Measurements from ENCODE around the gene ROR2.

Gene ROR2

GRCh38 chr9:91935805-91936514, 14.1 kb downstream of the ROR2 start:
- in situ Hi-C loops (cut with MboI; ENCODE audit: low pct_unique_long_range_greater_than_20kb, low sequenced_read_pairs, unreplicated experiment) = no loop called here
- TF ChIP-seq CTCF (IDR thresholded peaks at IDR 0.05; ENCODE audit: extremely low read depth, insufficient read depth, missing control alignments) = no peak
- DNase-seq (ENCODE audit: low spot score) = no peak

GRCh38 chr9:91935066-91935749, 14.8 kb downstream of the ROR2 start:
- DNase-seq (ENCODE audit: low spot score) = no peak
- TF ChIP-seq CTCF (IDR thresholded peaks at IDR 0.05; ENCODE audit: extremely low read depth, insufficient read depth, missing control alignments) = no peak
- in situ Hi-C loops (cut with MboI; ENCODE audit: low pct_unique_long_range_greater_than_20kb, low sequenced_read_pairs, unreplicated experiment) = no loop called here

GRCh38 chr9:91934654-91935053, 15.4 kb downstream of the ROR2 start:
- TF ChIP-seq CTCF (IDR thresholded peaks at IDR 0.05; ENCODE audit: extremely low read depth, insufficient read depth, missing control alignments) = no peak

GRCh38 chr9:91933556-91934352, 16.3 kb downstream of the ROR2 start:
- no peak for DNase-seq (ENCODE audit: low spot score)
- no peak for TF ChIP-seq CTCF (IDR thresholded peaks at IDR 0.05; ENCODE audit: extremely low read depth, insufficient read depth, missing control alignments)
- in situ Hi-C loops (cut with MboI; ENCODE audit: low pct_unique_long_range_greater_than_20kb, low sequenced_read_pairs, unreplicated experiment) = no loop called here

More at GRCh38 chr9:91934654-91935053, 15.4 kb downstream of the ROR2 start:
- DNase-seq (ENCODE audit: low spot score) = no peak
- in situ Hi-C loops (cut with MboI; ENCODE audit: low pct_unique_long_range_greater_than_20kb, low sequenced_read_pairs, unreplicated experiment) = no loop called here

- TF ChIP-seq CTCF (IDR thresholded peaks at IDR 0.05; ENCODE audit: extremely low read depth, insufficient read depth, missing control alignments) = no peak
- in situ Hi-C loops (cut with MboI; ENCODE audit: low pct_unique_long_range_greater_than_20kb, low sequenced_read_pairs, unreplicated experiment) = no loop called here
- no peak for DNase-seq (ENCODE audit: low spot score)
Measured at GRCh38 chr9:91930475-91930874, 19.6 kb downstream of the ROR2 start.

GRCh38 chr9:91929331-91929730, 20.7 kb downstream of the ROR2 start:
- in situ Hi-C loops (cut with MboI; ENCODE audit: low pct_unique_long_range_greater_than_20kb, low sequenced_read_pairs, unreplicated experiment) = no loop called here
- TF ChIP-seq CTCF (IDR thresholded peaks at IDR 0.05; ENCODE audit: extremely low read depth, insufficient read depth, missing control alignments) = no peak
- no peak for DNase-seq (ENCODE audit: low spot score)
